Breast epithelium (tissue), 3 donors: Measurements from ENCODE around the gene HIPK2.

ENCODE experiments used
- CTCF ChIP-seq, 3 donors: fragments of 450-650 bp; IDR thresholded peaks; one replicate each; pipeline ENCODE4 v1.5.1; 2016 to 2017; ENCODE audit warnings: antibody characterized with exemption in 3 of 3, mild to moderate bottlenecking in 3 of 3, moderate library complexity in 3 of 3
- POLR2A ChIP-seq: fragments of 450-650 bp; IDR thresholded peaks from one replicate; pipeline ENCODE4 v1.6.1; 2016; ENCODE audit warnings: antibody characterized with exemption, mild to moderate bottlenecking, moderate library complexity
- POLR2AphosphoS5 ChIP-seq, 3 donors: sonication (generic); formaldehyde crosslinking; IDR thresholded peaks; one replicate each; pipeline ENCODE4 v1.6.1; 2017; ENCODE audit warnings: antibody characterized with exemption in 3 of 3

- TF ChIP-seq CTCF (IDR thresholded peaks at IDR 0.05), result no peak
- TF ChIP-seq POLR2A, result no peak
- TF ChIP-seq POLR2AphosphoS5 (IDR thresholded peaks at IDR 0.05), result no peak
Observed at GRCh38 chr7:139807009-139807408, 29.2 kb upstream of the HIPK2 start.
